Right lobe of liver (tissue), 4 donors: ENCODE results near the gene TTLL5.

Source experiments
- CTCF ChIP-seq, 4 donors: fragments of 200-600 bp in 3 of 4; fragments of 450-650 bp in 1 of 4; IDR thresholded peaks; one replicate each; pipeline versions ENCODE4 v1.5.1 to v1.8.0; 2016 to 2022; ENCODE audit warnings: antibody characterized with exemption in 4 of 4, mild to moderate bottlenecking in 2 of 4
- POLR2A ChIP-seq: fragments of 450-650 bp; IDR thresholded peaks from one replicate; pipeline ENCODE4 v1.6.1; 2017; ENCODE audit warnings: antibody characterized with exemption, mild to moderate bottlenecking
- donor health status: DM: no; HTN: no; CAD: no.
- donor health status: DM: no; HTN: no; CAD: no.
- donor health status: DM: no; HTN: yes; CAD: no.

GRCh38 chr14:75896341-75896740 lies 235.3 kb downstream of the TTLL5 start:
- TF ChIP-seq CTCF (IDR thresholded peaks at IDR 0.05) (no peak), POLR2A (no peak)
